Right hindlimb (tissue), 1 donor: ENCODE data around the gene ART4.

Experiments used
- DNase-seq: peaks from one replicate; pipeline ENCODE4 v3.0.0-alpha.2; 2018

Gene ART4

DNA sequence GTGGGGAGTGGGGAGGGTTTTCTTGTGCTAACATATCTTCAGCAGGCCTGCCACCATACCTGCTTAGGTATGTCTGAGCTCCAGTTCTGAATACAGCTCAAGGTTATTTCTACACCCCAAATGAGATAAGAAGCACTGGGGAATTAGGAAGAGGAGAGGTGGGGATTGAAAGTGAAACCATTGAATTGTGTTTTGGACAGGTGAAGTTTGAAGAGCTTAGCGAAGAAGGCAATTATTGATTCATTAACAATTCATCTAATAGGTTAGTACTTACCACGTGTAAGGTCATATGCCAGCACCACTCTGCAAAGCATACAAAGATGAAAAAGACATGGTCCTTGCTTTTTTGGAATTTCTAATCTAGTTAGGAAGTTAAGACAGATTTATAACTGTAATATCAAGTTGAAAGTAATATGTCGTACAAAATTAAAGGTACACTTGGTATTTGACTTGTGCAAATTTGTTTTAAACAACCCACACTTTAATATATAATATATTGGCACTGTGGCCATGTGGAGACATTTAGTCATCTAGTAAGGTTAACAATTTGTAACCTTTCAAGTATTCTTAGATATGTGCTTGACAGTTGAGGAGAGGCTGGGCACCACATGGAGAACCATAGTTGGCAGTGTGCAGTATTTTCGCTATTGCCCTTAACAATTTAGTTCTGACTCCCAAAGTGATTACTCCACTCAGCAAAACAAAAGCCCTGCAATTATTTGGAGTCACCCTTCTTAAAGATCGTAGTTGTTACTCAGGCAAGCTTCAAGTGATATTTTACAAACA lies 33.0 kb downstream of the ART4 start:
- no peak for DNase-seq

GRCh38 chr12:14803830-14804160 lies 39.5 kb downstream of the ART4 start:
- no peak for DNase-seq

DNA sequence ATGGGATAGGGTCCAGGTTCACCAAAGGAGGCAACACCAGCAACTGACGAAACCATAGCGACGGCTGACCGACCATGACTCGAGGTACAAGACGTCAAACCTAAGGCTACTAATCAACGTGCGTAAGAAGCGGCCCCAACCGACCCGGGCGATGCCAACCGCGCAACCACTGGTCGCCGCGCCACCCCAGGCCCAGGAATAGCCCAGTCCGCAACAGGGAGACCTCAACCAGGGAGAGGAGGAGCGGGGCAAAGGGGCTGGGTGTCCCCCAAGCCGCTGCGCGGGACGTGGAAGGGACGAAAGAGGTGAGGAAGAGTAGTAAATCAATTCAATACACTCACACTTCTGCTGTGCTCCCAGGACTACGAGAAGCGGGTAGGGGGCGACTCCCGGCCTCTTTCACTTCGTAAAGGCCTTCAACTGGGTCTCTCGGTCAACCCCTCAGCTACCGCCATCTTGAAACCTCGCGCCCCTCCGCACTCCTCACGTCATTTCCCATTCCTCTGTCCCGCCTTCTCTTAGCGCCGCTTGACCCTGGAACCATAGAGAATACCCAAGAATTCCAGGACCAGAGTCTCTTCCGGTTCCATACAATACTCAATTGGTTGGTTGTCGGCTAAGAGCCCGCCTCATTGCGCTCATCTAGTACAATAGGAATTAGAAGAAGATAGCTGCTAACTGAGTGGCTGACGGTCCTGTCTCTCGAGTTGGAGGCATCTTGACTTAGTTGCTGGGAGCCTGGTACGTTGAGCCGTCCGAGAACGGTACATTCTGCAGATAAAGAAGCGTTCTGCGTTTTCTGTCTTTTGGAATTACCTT lies 40.1 kb downstream of the ART4 start, which contains the start of the genes C12orf60 and WBP11:
C12orf60 (plus strand) TSS at position 660 of the 819 bp plus-strand sequence. CDS start 19,266 bp downstream, outside the sequence.
WBP11 (minus strand) TSS at position 468 of the 819 bp plus-strand sequence. CDS start 2,095 bp downstream, outside the sequence.
- peak; percentile 97 for DNase-seq

- DNase-seq: peak; percentile 18
Measured at GRCh38 chr12:14802721-14803010, 40.7 kb downstream of the ART4 start.

GRCh38 chr12:14802247-14802646 lies 41.1 kb downstream of the ART4 start:
- no peak for DNase-seq

DNA sequence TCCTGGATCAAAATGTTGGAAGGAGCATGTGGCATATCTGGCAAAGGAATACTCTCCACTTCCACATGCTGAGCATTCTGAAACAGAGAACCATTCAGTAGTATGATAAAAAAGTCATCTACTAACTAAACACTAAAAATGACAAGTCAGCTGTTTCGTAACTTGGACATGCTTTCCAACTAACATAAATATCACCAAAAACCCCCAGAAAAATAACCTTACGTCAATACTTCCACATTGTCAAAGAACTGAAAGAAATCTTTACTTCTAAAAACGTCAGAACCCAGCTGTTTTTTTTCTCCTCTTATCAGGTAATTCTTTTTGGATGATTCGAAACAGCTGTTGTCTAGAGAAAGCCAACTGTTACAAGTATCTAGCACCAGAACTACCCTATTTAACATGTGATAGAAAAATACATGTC lies 48.3 kb downstream of the ART4 start:
- no peak for DNase-seq

DNA sequence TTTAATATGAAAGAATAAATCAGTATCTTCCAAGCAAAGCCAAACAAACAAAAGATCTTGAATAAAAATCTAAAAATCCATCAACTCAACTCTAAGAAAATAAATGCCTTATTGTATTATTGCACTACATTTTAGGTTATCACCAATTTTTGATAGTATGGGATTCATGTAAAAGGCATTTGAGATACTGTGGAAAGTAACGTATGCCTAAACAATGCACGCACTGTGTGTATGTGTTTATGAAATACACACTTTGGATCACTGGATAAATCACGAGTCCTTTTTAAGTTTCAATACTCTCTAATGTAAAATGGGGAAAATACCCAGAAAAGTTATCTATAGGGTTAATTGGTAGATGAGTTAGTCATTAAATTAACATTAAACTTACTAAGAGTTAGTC lies 57.8 kb downstream of the ART4 start:
- no peak for DNase-seq

DNA sequence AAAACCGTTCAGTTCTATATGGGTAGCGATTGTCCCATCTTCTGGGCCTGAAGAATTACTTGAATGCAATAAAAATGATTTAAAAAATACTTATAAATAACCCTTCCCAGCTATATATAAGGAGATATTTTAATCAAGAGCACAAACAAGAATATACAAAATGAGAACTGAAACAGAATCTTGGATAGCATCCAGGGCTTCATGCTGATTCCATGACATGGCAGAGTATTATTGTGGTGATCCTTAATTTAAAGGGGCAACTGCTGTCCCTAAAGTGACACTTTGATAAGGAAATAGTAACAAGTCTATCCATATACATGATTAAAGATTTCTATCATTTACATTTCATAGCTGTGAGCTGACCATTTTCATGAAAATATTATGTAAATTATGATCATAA lies 58.9 kb downstream of the ART4 start:
- no peak for DNase-seq

DNA sequence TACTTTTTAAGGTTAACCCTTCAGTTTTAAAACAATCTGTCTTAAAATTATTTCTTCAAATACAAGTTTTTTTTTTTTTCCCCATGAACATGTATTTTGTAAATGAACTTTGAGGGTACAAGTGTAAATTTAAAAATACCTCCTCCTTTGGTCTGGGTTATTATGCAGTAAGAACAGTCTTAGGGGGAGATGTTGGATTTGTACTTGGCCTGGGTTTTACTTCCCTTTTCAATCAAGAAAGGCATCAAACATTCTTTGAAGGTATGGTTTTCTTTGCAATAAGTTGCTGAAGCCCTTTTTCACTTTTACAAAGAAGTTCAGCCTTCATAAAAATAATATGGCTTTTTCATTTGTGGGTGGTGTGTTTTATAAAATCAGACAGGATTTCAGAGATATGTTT lies 60.6 kb downstream of the ART4 start:
- DNase-seq: no peak

DNA sequence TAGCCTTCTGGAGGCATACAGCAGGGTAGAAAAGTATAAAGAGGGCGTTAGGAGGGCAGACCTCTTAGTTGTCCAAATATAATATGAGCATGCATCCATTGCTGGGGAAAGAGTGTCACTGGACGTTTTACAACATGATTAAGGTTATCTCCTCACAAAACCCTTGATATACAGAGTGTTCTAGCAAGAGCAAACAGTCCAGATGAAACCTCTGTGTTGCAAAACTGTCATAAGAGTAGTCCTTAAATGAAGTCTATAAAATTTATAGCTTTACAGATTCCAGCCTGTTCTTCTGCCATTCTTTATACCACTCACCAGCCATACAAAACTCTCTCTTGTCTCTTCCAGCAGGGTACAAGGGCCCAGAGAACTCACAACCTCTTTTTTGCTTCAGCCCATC lies 61.8 kb downstream of the ART4 start:
- no peak for DNase-seq

GRCh38 chr12:14780859-14781258 lies 62.5 kb downstream of the ART4 start:
- no peak for DNase-seq

DNA sequence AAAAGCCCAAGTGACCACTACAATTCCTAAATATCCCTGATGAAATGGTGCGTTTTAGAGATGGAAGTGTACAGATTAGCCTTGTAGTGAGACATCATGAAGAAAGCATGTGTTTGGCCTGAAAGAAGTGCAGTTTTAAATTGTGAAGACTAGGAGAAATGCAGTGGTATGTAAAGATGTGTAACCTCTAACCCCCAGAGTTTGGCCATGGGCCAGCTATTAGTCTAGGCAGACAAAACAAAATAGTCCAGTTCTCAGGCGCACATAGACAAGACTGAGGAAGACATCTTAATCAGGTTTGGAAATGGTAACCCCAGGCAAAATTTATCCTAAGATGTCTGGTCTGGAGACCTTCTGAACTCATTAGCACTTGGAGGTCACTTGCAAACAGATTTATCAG lies 63.5 kb downstream of the ART4 start:
- DNase-seq: no peak

DNA sequence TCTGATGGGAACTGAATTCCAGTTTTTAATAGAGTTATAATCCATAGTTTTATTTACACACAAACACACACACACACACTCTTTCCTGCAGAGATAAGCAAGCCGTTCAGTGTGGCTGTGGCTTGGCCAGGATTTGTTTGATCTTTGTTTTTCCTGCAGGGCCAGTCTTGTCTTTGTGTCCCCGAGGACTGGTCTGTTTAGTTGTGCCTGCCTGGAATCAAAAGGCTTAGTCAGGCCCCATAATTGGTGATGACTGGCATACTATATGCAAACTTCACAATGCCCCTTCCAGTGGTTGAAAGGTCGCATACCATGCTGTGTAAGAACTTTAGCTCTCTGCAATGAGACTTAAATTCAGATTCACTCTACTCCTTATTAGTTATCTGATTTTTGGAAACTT lies 66.1 kb downstream of the ART4 start:
- no peak for DNase-seq

- no peak for DNase-seq
Measured at GRCh38 chr12:14776236-14776961, 66.9 kb downstream of the ART4 start.

GRCh38 chr12:14775636-14775980 lies 67.7 kb downstream of the ART4 start:
- no peak for DNase-seq
